ENCODE results near the gene WDR27.

The WDR27 gene

GRCh38 chr6:169457762-169458161 lies 244.1 kb downstream of the WDR27 start:
- H3K4me3 ChIP-seq (ENCODE audit: low read depth, low read length): no peak overlapping the region
- DNase-seq: no peak
- TF ChIP-seq CTCF (IDR thresholded peaks at IDR 0.05; ENCODE audit: low read depth, low read length): no peak
- H3K9me3 ChIP-seq: no peaks in the 10 kb centered on the region
- no peaks in the 10 kb centered on the region for H3K36me3 ChIP-seq
- no peaks in the 10 kb centered on the region for H3K4me1 ChIP-seq
- H3K27me3 ChIP-seq: no peaks in the 10 kb centered on the region

- Histone ChIP-seq H3K27me3 (no peaks in the 10 kb centered on the region), H3K4me1 (no peaks in the 10 kb centered on the region), H3K4me3 (ENCODE audit: low read depth, low read length) (no peak overlapping the region), H3K36me3 (no peaks in the 10 kb centered on the region), H3K9me3 (no peaks in the 10 kb centered on the region)
- DNase-seq: no peak
- no peak for TF ChIP-seq CTCF (IDR thresholded peaks at IDR 0.05; ENCODE audit: low read depth, low read length)
These were observed 245.0 kb downstream of the WDR27 start for GRCh38 chr6:169456840-169457239.

GRCh38 chr6:169455470-169455869 lies 246.4 kb downstream of the WDR27 start:
- DNase-seq: no peak
- no peaks in the 10 kb centered on the region for H3K36me3 ChIP-seq
- H3K4me3 ChIP-seq (ENCODE audit: low read depth, low read length): no peak overlapping the region
- H3K9me3 ChIP-seq: no peaks in the 10 kb centered on the region
- no peak for TF ChIP-seq CTCF (IDR thresholded peaks at IDR 0.05; ENCODE audit: low read depth, low read length)
- H3K4me1 ChIP-seq: no peaks in the 10 kb centered on the region
- no peaks in the 10 kb centered on the region for H3K27me3 ChIP-seq

GRCh38 chr6:169454872-169455204 lies 247.0 kb downstream of the WDR27 start:
- no peak overlapping the region for H3K4me3 ChIP-seq (ENCODE audit: low read depth, low read length)
- no peaks in the 10 kb centered on the region for H3K36me3 ChIP-seq
- no peak for DNase-seq
- H3K4me1 ChIP-seq: no peaks in the 10 kb centered on the region
- H3K9me3 ChIP-seq: no peaks in the 10 kb centered on the region
- TF ChIP-seq CTCF (IDR thresholded peaks at IDR 0.05; ENCODE audit: low read depth, low read length): no peak
- no peaks in the 10 kb centered on the region for H3K27me3 ChIP-seq

- no peaks in the 10 kb centered on the region for H3K27me3 ChIP-seq
- DNase-seq: no peak
- no peaks in the 10 kb centered on the region for H3K36me3 ChIP-seq
- no peaks in the 10 kb centered on the region for H3K9me3 ChIP-seq
- no peak overlapping the region for H3K4me3 ChIP-seq (ENCODE audit: low read depth, low read length)
- H3K4me1 ChIP-seq: no peaks in the 10 kb centered on the region
- no peak for TF ChIP-seq CTCF (IDR thresholded peaks at IDR 0.05; ENCODE audit: low read depth, low read length)
These were observed 247.5 kb downstream of the WDR27 start for GRCh38 chr6:169454204-169454871.

- TF ChIP-seq CTCF (IDR thresholded peaks at IDR 0.05; ENCODE audit: low read depth, low read length): no peak
- Histone ChIP-seq H3K4me1 (no peaks in the 10 kb centered on the region), H3K9me3 (no peaks in the 10 kb centered on the region), H3K36me3 (no peaks in the 10 kb centered on the region), H3K4me3 (ENCODE audit: low read depth, low read length) (no peak overlapping the region), H3K27me3 (no peaks in the 10 kb centered on the region)
- DNase-seq: no peak
These were observed 248.8 kb downstream of the WDR27 start for GRCh38 chr6:169452869-169453620.

Data from BE2C (cell line).